Activated naive CD4-positive, alpha-beta T cell (primary cell): ENCODE measurements around the gene CTAG1B.
"Not testable (repeated sequence)": the region's sequence is repeated elsewhere in the genome, so short reads cannot be mapped to it uniquely, and the experiment has no call there.

Experiments
- DNase-seq, 4 experiments: peaks; one replicate each; lab custom pipeline; 2025; lab: John Stamatoyannopoulos, UW

CTAG1B gene

DNA sequence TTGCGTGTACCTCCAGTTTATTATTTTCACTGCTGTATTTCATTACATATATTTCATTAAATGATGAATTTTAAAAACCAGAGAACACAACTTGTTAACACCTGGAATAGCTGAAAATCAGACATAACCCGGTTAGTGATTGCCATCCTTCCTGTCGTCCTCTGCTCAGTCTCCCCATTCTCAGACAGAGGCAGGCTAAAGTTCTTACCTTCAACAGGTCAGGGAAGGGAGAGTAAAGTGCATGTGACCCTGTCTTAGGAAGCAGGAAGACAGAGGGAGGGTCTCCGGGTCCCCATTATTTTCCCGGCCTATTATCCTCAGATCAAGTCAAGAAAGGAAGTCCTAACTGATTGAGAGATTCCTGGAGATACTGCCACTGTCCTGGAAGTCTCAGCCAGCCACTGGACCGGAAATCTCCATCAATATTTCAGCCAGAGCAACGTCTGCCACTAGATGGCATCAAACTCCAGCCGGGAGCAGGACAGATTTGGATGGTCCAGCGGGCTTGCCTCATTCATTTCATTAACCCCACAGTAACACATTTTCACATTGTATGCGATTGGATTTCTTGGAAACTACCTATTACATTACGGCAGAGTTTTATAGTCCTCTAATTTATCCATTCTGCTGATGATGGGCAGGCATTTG is 1.8 kb upstream of the CTAG1B start:
- DNase-seq, result not testable (repeated sequence)

DNA sequence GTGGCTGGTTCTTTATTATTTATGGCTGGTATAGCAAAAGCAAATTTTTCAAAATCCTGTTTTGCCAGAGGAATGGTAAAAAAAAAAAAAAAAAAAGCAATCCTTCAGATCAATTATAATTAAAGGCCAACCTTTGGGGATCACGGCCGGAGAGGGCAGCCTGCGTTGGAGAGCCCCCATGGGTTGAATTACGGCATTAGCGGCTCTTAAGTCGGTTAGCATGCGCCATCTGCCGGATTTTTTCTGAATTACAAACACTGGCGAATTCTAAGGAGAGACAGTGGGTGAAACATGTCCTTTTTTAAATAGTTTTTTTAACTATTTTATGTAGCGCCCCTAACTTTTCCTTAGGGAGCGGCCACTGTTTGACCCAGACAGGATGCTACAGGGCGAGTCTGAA is 5.5 kb downstream of the CTAG1B start:
- DNase-seq, result not testable (repeated sequence)

DNA sequence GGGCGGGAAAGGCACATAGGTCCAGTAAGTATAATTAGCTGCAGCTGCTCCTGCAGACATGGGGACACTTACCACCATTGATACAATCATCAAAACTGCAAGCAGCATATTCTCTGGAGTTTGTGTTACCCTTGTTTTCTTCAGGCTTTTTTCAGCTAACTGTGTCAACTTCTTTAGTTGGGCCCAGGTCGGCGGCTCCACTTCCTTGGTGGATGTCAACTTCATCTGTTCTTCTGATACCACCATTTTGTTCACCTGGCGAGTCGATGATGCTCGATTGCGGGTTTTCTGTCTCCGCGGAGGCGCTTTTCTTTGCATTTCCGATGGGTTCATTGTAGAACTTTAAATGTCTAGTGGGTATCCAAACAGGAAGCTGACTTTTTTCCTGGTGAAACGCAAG is 7.9 kb downstream of the CTAG1B start:
- not testable (repeated sequence) for DNase-seq

DNA sequence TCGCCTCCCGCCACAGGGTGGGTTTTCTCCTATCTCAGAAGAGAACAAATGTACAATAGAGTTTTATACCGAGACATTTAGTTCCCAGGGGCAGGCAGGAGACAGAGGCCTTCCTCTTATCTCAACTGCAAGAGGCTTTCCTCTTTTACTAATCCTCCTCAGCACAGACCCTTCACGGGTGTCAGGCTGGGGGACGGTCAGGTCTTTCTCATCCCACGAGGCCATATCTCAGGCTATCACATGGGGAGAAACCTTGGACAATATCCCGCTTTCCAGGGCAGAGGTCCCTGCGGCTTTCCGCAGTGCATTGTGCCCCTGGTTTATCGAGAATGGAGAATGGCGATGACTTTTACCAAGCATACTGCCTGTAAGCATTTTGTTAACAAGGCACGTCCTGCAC is 10.3 kb downstream of the CTAG1B start:
- not testable (repeated sequence) for DNase-seq

DNA sequence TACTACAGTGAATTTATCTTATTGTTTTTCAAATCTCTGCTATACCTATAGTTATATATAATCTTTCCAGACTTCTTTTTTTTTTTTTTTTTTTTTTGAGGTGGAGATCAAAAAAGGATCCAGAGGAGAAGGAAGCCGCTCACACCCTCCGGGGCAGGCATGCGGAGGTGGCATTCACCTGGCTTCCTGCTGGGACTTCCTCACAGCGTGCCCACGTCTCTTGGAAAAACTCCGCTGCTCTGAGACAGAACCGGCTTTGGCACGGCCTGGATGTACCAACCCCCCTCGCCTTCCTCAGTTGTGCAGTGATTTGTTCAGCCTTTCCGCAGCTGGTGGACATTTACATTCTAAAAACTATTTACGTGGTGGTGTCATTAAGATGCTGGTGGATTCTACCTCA is 11.1 kb downstream of the CTAG1B start:
- DNase-seq, result not testable (repeated sequence)

DNA sequence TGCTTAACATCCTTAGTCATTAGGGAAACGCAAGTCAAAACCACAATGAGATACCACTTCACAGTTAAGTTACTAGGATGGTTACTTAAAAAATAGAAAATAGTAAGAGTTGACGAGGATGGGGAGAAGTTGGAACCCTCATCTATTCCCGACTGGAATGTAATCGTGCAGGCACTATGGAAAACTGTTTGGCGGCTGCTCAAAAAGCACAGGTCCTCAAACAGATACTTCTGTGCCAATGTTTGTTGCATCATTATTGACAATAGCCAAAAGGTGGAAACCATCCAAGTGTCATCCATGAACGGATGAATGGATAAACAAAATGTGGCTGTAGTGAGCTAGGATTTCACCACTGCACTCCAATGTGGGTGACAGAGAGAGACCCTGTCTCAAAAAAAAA is 11.7 kb downstream of the CTAG1B start:
- DNase-seq, result no peak

DNA sequence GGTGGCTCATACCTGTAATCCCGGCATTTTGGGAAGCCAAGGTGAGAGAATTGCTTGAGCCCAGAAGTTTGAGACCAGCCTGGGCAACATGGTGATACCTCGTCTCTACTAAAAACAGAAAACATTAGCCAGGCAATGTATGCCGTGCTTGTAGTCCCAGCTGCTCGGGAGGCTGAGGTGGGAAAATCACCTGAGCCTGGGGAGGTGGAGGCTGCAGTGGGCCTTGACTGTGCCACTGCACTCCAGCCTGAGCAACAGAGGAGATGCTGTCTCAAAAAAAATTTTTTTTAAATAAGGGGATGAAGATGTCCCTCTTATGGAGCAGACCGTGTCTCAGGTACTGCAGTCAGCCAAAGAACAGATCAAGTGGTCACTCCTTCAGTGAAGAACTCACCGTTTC is 13.5 kb downstream of the CTAG1B start:
- no peak for DNase-seq

DNA sequence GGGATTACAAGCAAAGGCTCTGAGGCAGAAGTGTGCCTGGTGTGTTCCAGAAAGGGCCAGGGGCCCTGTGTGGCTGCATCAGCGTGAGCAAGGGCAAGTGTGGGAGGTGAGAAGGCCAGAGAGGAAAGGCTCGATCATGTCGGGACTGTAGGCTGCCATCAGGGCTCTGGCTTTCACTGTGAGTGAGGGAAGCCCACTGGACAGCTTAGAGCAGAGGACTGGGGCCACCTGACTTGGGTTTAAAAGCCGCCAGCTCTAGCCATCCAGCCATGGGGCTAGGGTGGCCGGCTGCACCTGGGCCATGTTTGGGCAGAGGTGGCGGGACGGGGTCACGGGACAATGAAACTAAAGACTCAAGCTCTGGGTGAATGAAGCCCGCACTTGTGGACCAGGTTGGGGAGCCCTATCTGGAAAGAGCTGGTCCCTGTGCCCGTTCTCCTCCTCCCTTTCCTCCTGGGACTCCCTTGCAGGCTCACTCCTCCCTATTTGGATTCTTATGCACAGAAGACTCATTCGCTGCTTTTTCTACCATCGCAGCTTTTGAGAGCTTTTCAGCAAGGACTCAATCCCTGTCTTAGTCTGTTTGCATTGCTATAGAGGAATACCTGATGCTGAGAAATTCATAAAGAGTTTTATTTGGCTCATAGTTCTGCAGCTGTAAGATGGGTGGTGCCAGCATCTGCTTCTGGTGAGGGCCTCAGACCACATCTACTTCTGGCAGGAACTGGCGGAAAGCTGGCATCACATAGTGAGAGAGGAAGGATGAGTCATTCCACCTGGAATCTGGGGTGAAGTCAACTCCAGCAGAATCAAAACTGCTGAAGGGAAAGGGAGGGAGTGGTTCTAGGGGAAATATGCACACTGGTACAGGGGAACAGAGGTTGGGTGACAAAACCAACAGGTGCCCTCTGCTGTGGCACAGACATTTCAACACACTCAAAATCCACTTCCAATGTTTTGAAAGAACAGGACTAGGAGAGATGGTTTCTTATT is 15.3 kb downstream of the CTAG1B start:
- DNase-seq, result no peak

DNA sequence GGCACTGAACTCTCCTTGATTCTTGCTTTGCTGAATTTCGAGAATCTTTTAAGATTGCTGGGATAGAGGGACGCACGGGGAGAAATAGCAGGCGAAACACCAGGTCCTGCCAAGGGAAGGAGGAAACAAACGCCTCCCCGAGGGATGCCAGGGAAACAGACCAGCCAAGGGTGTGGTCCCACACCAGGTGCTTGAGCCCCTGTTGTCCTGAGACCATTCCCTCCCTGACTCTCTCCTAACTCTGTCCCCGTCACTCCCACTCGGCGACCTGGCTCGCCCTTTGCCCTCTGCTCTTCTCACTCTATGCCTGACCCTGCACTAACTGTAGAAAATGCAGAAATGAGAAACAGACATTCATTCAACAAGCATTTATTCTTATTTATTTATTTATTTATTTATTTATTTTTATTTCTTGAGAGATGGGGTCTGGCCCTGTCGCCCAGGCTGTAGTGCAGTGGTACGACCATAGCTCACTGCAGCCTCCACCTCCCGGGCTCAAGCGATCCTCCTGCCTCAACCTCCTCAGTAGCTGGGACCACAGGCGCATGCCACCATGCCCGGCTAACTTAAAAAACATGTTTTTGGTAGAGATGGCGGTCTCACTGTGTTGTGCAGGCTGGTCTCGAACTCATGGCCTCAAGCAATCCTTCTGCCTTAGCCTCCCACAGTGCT is 16.2 kb downstream of the CTAG1B start:
- no peak for DNase-seq

DNA sequence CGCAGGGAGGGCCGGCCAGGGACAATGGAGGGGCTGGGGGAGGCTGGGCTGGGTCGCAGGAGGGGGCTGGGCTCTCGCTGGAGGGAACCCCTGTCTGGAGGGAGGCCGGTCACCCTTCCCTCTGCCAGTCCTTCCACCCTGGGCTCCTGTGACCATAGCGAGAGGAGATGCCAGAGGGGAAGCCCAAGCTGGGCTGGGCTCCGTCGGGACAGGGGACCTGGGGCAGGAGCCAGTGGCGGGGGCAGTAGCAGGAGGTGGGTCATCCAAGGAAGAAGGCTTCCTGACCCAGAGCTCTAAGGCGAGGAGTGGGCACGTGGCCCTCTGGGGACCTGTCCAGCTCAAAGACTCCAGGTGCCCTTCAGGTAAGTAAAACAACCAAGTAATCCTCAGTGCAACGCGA is 16.9 kb downstream of the CTAG1B start:
- DNase-seq, result no peak

DNA sequence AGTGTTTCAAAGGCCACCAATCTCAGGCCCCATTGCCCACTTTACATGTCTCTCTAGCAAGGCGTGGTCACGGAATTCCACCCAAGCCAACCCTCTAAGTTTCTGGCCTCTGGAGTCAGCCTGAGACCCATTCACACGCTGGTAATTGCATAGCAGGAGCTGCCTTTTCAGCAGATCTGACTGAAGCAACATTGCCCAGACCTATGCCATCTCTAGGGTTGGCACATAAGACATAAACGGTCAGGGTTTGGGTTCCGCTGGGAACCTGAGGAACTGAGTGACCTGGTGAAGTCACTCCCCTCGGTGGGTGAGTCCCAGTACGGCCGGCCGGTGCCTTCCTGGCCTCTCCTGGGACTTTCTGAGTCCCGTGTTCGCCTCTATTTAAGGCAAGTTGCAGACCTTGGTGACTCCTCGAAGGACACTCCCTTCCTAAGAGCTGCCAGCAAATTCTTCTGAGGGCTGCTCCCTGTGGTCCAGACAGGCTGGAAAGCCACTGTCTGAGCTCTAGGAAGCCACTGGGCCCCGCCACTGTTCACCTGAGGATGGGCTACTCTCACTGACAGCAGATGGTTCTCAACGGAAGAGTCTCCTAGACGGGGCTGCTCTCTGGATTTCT is 18.2 kb downstream of the CTAG1B start:
- no peak for DNase-seq

DNA sequence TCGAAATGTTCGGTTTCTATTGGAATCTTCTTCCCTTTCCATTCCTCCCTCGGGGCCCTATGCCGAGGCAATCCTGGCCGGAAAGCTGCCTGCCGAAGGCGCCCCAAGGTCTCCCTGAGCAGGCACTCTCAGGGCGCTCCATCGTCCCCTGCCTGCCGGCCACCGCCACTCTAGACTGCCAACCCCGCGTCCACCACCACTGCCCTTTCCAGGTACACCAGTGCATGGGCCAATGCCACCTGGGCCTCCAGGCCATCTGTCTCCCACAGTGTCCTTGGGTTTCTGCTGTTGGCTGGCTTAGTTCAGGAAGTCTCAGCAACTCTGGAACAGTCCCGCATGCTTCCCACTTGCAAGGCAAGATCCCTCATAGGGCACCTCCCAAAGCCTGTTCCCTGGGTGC is 19.6 kb downstream of the CTAG1B start:
- DNase-seq, result no peak

DNA sequence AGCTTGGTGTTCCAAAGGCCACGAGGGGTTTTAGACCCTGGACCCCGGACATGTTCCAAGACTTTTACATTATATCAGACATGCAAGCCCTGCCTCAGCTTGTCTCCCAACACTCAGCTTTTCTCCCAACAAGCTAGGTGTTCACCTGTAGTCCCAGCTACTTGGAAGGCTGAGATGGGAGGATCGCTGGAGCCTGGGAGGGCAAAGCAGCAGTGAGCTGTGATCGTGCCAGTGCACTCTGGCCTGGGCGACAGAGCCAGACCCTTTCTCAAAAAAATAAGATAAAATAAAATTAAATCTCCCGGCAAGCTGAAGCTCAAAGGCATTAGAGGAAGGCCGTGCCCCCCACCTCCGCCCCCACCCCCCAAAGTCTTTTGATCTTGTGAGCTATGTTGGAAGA is 20.4 kb downstream of the CTAG1B start:
- DNase-seq, result no peak

DNA sequence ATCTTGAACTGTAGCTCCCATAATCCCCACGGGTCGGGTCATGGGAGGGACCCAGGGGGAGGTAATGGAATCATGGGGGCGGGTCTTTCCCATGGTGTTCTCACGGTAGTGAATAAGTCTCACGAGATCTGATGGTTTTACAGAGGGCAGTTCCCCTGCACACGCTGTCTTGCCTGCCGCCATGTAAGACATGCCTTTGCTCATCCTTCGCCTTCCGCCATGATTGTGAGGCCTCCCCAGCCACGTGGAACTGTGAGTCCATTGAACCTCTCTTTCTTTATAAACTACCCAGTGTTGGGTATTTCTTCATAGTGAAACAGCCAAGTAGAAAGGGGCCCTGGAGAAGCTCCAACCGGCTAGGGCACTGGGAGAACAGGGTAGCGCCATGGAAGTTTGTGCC is 21.9 kb downstream of the CTAG1B start:
- DNase-seq, result no peak

DNA sequence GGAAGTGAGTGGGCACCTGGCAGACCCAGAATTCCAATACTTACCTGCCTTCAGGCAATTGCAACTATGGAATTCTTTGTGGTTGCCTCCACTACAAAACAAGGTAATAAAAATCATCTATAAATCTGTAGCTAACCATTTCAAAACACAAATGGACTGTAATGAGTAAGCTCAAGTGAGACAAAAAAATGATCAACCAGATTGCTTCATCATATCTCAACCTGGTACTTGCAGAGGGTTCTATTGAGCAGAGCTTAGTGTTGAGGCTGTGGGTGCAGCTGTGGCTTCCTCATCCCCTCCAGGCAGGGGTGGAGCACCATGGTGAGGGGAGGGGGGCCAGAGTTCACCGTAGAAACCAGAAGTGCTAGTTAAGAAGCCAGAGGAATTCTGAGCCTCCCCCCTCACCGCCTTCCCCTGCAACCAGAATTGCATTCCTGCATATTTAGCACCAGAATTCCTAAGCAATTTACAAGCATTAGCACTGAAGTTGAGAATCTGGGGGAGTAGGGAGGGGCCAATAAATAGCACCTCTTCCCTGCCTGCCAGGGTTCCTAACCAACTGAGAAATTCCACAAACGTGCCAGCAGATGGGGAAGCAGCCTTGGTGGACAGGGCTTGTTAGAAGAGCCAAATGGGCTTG is 22.7 kb downstream of the CTAG1B start:
- no peak for DNase-seq

DNA sequence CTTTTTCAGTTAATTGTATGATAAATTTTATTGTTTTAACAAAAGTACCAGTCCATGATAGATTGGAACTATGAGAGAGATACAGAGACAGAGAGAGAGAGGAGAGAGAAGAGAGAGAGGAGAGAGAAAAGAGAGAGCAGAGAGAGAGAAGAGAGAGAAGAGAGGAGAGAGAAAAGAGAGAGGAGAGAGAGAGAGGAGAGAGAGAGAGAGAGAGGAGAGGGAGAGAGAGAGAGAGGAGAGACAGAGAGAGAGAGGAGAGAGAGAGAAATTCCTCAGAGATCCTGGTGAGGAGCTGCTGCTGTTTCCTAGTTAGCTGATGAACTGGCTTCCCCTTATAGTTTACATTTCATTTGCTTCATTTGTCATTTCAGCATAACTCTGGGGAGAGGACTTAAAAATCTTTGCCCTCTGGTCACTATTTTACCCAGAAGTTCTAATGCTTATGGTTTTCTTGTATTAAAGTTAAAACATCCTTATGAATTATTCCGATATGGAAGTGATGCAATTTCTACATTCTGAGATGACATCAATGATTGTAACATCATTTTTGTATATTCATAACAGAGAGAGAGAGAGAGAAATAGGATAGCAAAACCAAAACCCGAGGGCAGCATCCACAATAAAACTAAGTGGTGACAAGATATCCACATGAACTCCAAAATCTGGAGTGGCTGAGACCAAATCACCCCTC is 23.4 kb downstream of the CTAG1B start:
- no peak for DNase-seq

DNA sequence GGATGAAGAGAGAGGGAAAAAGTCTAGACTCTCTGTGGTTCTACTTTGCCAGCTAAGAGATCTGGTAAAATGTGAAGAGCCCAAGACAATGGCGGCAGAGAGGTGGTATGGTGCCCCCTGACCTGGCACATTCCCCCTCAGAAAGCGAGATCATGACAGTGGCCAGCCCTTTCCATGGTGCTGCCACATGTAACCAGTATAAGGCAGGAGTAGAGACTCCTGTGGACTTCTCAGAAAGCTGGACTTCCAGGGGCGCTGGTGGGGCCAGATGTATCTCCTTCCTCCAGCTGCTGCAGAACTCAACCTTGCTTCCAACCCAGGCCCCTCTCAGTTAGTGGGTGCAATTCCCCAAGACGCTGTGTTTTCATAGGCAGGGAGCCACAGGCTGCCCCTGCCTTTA is 24.6 kb downstream of the CTAG1B start:
- no peak for DNase-seq

DNA sequence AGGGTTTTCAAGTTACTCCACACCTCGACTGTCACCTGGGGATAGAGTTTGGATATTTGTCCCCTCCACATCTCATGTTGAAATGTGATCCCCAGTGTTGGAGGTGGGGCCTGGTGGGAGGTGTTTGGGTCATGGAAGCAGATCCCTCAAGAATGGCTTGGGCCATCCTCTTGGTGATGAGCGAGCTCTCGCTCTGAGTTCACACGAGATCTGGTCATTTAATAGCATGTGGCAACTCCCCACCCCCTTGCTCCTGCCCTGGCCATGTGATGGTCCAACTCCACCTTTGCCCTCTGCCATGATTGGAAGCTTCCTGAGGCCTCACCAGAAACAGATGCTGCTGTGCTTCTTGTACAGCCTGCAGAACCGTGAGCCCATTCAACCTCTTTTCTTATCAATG is 25.9 kb downstream of the CTAG1B start:
- DNase-seq, result no peak

DNA sequence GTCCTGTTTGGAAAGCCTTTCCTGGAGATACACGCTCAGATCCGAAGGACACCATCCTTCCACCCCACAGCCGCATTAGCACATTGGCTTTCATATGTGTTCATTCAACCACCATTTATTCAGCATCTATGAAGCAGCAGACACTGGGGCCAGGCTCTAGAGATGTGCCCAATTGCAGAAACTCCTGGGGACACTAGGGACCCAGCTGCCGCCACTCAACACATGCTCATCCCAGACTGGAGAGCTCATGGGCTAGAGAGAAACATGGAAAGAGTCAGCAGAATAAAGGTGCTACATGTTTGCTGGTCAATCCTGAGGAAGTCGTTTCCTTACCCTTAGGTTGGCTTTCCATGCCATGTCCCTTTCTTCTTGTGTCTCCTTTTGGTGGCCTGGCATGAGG is 26.6 kb downstream of the CTAG1B start:
- DNase-seq, result no peak

DNA sequence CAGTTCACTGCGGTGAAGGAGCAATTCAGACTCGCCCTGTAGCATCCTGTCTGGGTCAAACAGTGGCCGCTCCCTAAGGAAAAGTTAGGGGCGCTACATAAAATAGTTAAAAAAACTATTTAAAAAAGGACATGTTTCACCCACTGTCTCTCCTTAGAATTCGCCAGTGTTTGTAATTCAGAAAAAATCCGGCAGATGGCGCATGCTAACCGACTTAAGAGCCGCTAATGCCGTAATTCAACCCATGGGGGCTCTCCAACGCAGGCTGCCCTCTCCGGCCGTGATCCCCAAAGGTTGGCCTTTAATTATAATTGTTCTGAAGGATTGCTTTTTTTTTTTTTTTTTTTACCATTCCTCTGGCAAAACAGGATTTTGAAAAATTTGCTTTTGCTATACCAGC is 28.7 kb downstream of the CTAG1B start:
- not testable (repeated sequence) for DNase-seq

DNA sequence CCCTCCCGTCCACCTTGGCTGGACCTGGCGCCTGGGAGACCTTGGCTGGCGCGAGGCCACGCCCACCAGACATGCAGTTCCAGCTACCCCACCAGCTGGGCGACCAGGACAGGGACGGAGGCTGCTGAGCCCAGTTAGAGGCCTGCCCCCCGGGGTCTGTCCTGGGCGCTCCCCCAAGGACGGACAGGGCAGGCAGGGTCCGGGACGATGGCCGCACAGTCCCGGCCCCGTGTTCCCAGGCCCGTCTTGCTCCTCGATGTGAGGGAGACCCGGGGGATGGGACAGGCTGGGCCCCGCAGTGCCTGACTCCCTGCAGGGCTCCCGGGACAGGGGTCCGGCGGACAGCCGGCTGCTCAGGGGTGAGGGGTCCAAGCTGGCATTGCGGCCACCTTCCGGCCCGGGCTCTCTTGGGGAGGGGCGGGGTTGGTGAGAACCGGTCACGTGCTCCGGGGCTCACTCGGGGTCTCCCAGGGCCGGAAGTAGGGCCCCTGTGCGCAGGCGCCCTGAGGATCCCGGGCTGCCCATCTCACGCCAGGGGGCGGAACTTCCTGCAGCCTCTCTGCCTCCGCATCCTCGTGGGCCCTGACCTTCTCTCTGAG is 34.4 kb downstream of the CTAG1B start, which contains the start of gene CTAG1A:
TSS of gene CTAG1A (plus strand) at position 549 of the 599 bp plus-strand sequence. CDS start 74 bp downstream, outside the sequence.
- not testable (repeated sequence) for DNase-seq
